HCT116 (cell line): ENCODE data around the gene CHP2.

Experiments
- EZH2 ChIP-seq: fragments of 200-600 bp; sonication (generic); IDR thresholded peaks from 2 replicates; pipeline ENCODE4 v1.6.1; 2017; ENCODE audit warnings: antibody characterized with exemption, mixed run types
- POLR2A ChIP-seq: IDR thresholded peaks from 2 replicates; pipeline ENCODE4 v1.7.0; 2011; ENCODE audit warnings: borderline replicate concordance; ENCODE audit not compliant: insufficient read depth, insufficient read length; ENCODE audit errors: extremely low read depth
- POLR2AphosphoS5 ChIP-seq: IDR thresholded peaks from 2 replicates; pipeline ENCODE4 v1.6.1; 2011; ENCODE audit warnings: mild to moderate bottlenecking, low read depth, low read length, moderate library complexity
- RAD21 ChIP-seq: IDR thresholded peaks from 2 replicates; pipeline ENCODE4 v1.6.1; 2012; ENCODE audit warnings: low read depth, mild to moderate bottlenecking
- ZNF274 ChIP-seq: fragments of 200-500 bp; sonication (Bioruptor generic); IDR thresholded peaks from 2 replicates; pipeline ENCODE4 v1.6.1; 2014; ENCODE audit warnings: mild to moderate bottlenecking, low read depth, low read length, inconsistent platforms
- TF ChIP-seq, protein P1 (sequence below), 3 experiments: fragments of 200-600 bp in 1 of 3; sonication (generic) in 1 of 3; IDR thresholded peaks in 2 of 3; conservative IDR thresholded peaks in 1 of 3; 2 replicates each; pipeline ENCODE4 v1.5.1; 2012 to 2017; ENCODE audit warnings: low read depth in 2 of 3, low read length in 2 of 3, antibody characterized with exemption in 1 of 3, borderline replicate concordance in 1 of 3, control low read depth in 1 of 3, mild to moderate bottlenecking in 1 of 3, mixed read lengths in 1 of 3, mixed run types in 1 of 3, moderate library complexity in 1 of 3; ENCODE audit not compliant: insufficient read depth in 1 of 3
- TF ChIP-seq, protein P2 (sequence below): IDR thresholded peaks from 2 replicates; pipeline ENCODE4 v1.6.1; 2012

DNA sequence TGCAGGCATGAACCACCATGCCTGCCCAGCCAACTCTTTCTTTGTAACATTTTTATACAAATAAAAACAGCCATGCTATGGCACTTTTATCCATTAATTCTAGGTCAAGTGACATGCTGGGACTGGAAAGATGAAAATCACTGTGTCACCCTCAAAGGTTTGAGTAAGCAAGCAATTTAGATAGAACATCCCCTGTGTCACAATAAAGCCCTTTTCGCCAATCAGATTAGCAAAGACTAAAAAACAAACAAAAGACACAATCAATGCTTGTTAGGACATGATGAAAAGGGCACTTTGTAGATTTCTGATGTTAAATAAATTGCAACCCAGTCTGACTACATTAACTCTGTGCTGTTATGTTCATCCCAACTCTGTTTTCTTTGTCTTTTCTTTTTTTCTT lies 26.4 kb downstream of the CHP2 start:
- TF ChIP-seq, protein P1, sequence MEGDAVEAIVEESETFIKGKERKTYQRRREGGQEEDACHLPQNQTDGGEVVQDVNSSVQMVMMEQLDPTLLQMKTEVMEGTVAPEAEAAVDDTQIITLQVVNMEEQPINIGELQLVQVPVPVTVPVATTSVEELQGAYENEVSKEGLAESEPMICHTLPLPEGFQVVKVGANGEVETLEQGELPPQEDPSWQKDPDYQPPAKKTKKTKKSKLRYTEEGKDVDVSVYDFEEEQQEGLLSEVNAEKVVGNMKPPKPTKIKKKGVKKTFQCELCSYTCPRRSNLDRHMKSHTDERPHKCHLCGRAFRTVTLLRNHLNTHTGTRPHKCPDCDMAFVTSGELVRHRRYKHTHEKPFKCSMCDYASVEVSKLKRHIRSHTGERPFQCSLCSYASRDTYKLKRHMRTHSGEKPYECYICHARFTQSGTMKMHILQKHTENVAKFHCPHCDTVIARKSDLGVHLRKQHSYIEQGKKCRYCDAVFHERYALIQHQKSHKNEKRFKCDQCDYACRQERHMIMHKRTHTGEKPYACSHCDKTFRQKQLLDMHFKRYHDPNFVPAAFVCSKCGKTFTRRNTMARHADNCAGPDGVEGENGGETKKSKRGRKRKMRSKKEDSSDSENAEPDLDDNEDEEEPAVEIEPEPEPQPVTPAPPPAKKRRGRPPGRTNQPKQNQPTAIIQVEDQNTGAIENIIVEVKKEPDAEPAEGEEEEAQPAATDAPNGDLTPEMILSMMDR (IDR thresholded peaks at IDR 0.05 in 2 of 3, conservative IDR thresholded peaks at IDR 0.05 in 1 of 3; ENCODE audit: borderline replicate concordance in 1 of 3, insufficient read depth in 1 of 3, low read depth in 2 of 3, low read length in 2 of 3), result no peak
- TF ChIP-seq, protein P2, sequence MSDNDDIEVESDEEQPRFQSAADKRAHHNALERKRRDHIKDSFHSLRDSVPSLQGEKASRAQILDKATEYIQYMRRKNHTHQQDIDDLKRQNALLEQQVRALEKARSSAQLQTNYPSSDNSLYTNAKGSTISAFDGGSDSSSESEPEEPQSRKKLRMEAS, result no peak
- no peak for TF ChIP-seq EZH2
- TF ChIP-seq POLR2AphosphoS5, result no peak
- TF ChIP-seq ZNF274, result no peak
- TF ChIP-seq POLR2A, result no peak
- TF ChIP-seq RAD21, result no peak
